Hepatic stellate cell (primary cell): ENCODE measurements around the gene DOLPP1.

Source experiments
- DNase-seq: peaks from one replicate; pipeline ENCODE4 v3.0.0; 2011; ENCODE audit warnings: low spot score

DOLPP1 gene

DNA sequence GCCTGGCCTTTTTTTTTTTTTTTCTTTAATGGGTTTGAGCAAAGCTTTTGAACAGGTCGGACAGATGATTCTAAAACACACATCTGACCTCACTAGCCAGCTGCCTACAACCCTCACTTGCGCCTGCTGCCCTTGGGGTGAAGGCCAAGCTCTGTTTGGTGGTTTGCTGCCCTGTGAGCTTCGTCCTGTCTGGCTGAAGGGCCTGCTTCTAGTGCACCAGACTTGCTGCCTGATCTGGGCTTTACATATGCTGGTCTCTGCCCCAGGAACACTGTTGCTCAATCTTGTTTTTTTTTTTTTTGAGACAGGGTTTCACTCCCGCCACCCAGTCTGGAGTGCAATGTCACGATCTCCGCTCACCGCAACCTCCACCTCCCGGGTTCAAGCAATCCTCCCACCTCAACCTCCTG, 16.4 kb upstream of the DOLPP1 start:
- no peak for DNase-seq

- no peak for DNase-seq
These were observed 12.8 kb upstream of the DOLPP1 start for GRCh38 chr9:129068110-129068509.

DNA sequence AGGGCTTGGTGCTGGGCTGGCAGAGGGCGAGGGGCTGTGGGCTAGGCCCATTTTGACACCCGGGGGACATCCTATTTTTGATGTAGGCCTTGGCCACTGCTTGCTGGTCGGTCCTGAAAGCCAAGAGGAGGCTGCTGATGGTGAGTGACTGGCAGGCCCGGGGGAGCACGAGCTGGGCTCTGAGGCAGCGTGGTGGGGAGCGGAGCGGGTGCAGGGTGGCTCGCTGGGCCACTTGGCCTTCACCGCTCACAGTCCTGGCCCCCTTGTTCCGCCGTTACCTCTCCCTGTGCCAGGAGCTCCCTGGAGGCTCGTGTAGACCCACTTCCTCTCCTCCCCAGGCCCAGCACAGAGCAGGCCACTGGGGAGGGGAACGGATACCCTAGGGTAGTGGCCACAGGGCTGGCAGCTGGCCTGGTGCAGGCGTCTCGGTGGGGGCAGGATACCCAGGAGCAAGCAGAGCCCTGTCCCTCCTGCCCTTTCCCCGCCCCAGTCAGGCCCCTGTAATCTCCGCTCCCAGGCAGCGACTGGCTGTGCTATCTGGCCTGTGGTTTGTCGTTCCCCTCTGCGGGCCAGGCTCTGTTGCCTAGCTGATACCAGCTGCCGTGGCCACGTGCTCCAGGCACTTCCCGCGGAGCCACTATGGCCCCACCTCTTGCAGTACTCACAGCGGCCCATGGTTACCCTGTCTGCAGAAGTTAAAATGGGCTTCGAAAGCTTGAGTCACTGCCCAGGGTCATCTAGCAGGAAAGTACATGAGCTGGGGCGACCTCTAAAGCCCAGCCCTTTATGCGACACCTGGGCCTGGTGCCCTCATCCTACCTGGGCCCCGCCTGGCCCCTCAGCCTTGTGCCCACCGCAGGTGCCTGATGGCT, 11.7 kb upstream of the DOLPP1 start:
- DNase-seq: no peak

- no peak for DNase-seq
These were observed 10.9 kb upstream of the DOLPP1 start for GRCh38 chr9:129069862-129070641.

GRCh38 chr9:129070696-129071525, 10.0 kb upstream of the DOLPP1 start:
- no peak for DNase-seq

DNA sequence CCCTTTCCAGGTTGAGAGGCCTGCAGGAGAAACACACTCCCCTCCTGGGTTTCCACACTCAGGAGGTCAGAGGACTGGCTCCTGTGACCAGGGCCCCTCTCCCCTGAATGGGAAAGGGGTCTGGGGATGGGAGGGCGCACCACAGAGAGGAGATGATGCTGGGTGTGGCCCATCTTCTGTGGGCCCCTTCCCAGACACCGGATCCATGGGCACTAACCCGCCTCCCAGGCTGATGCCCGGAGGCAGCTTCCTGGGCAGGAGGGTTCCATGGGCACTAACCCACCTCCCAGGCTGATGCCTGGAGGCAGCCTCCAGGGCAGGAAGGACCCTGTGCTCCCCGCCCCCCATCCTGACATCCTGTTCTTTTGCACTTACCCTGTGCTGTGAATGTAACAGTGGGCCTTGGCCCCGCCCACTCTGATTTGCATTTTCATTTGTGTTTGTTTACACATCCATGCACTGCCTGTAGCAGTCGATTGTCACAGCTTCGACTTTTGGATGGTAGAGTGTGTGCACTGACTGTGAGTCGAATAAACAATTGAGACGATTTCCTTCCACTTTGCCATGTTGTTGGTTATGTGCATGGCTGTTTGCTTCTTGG, 9.3 kb upstream of the DOLPP1 start:
- DNase-seq: no peak

GRCh38 chr9:129072171-129072570, 8.7 kb upstream of the DOLPP1 start:
- DNase-seq: no peak

GRCh38 chr9:129073404-129073803, 7.5 kb upstream of the DOLPP1 start:
- no peak for DNase-seq

DNA sequence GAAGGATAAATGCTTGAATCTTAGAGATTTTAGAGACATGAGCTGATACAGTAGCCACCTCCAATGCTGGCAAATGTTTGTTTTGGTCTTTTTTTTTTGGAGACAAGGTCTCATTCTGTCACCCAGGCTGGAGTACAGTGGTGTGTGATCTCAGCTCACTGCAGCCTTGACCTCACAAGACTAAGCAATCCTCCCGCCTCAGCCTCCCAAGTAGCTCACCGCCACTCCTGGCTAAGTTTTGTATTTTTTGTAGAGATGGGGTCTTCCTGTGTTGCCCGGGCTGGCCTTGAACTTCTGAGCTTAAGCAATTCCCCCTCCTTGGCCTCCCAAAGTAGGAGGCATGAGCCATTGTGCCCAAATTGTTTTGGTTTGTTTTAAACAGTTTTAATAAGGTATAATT, 6.8 kb upstream of the DOLPP1 start:
- DNase-seq: no peak

GRCh38 chr9:129075996-129076639, 4.8 kb upstream of the DOLPP1 start:
- no peak for DNase-seq

GRCh38 chr9:129076640-129077037, 4.3 kb upstream of the DOLPP1 start:
- DNase-seq: no peak

- no peak for DNase-seq
These were observed 3.7 kb upstream of the DOLPP1 start for GRCh38 chr9:129077236-129077635.

DNA sequence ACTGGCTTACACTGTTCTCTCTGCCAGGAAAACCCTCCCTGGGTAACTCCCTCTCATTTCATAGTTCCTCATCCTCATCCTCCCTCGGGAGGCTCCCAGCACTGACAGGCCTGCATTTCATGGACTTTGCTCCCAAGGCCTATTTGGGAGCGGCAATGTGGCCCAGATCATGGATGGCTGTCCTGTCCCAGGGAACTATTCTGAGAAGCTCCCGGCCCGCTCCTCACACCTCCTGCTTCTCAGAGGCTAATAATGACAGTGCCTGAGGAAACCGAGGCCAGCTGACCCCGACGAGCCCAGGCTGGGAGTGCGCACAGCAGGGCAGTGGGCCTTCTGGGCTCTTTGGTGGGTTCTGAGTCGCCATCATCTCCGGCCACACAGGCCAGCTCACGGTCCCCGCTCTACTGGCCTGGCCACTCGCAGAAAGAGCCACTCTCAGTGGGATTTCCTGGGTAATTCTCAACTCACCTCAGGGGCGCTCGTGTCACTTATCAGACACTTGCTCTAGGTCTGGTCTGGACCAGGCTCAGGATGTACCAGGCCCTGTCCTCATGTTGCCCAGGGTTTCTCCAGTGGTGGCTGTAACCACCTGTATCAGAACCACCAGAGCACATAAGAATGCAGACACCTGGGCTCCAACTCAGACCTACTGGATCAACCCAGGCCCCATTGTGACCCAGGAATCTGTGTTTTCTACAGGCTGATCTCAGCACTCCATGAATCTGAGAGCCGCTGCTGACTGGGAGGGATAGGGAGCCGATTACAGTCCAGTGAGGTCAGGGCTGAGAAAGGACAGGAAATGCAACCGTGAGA, 2.0 kb upstream of the DOLPP1 start:
- no peak for DNase-seq

- DNase-seq: no peak
These were observed 1.1 kb upstream of the DOLPP1 start for GRCh38 chr9:129079829-129080228.

- no peak for DNase-seq
These were observed 662 bp upstream of the DOLPP1 start for GRCh38 chr9:129080298-129080600.

- DNase-seq: no peak
These were observed 535 bp downstream of the DOLPP1 start for GRCh38 chr9:129081388-129081904.

DNA sequence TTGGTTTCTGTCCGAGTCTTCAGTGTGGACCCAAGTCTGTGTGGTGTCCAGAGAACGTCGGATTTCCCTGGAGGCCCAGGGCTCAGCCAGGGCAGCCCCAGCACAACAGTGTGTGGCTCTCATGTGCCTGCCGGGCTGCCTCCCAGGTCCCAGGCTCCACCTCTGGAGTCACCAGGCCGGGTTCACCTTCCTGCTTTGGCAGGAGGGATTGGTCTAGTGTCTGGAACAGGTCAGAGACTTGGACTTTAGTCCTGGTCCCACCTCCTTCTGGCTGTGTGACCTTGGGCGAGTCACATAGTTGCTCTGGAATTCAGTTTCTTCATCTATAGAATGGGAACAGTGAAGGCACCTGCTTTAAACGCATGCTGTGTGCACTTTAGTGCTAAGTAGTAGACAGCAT, 3.2 kb downstream of the DOLPP1 start:
- no peak for DNase-seq

DNA sequence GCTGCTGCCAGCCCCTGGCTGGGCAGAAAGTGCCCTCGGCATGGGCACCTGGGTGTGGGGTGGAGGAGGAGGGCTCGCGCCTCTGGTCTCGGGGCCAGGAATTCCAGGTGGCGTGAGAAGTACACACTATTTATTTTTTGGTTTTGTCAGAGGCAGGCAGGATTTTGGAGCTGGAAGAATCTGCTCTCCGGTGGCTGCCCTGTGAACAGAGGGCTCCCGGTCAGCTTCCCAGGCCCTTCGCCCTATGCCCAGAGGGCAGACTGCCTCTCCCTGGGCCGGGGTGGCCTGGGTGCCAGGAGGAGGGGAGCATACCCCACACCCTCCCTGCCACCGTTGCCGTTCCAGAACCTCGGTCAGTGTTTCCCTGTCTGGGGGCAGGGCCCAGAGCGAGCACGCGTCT, 8.3 kb downstream of the DOLPP1 start:
- no peak for DNase-seq

GRCh38 chr9:129093602-129094386, 12.9 kb downstream of the DOLPP1 start:
- DNase-seq: no peak
